ENCODE results near the gene RFC3. TPM values are rescaled to one million over a fixed set of nuclear protein-coding genes. Genes with fewer than 3 reads are reported as not detected.
"Not testable (repeated sequence)": the region's sequence is repeated elsewhere in the genome, so short reads cannot be mapped to it uniquely, and the experiment has no call there.

The RFC3 gene
- total RNA-seq, 1 experiment from 2014 or later: 51.5 TPM

DNA sequence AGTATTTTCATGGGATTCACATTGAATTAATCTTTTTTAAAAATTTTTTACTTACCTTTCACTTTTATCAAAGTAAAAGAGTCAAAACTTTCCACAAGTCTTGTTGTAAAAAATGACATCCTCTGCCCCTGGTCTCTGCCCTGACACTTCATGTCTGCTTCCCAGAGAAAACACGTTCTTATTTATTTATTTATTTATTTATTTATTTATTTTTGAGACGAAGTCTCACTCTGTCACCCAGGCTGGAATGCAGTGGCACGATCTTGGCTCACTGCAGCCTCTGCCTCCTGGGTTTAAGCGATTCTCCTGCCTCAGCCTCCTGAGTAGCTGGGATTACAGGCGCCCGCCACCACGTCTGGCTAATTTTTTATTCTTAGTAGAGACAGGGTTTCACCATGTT, 5.1 kb upstream of the RFC3 start:
- DNase-seq (ENCODE audit: low read depth): not testable (repeated sequence)

DNA sequence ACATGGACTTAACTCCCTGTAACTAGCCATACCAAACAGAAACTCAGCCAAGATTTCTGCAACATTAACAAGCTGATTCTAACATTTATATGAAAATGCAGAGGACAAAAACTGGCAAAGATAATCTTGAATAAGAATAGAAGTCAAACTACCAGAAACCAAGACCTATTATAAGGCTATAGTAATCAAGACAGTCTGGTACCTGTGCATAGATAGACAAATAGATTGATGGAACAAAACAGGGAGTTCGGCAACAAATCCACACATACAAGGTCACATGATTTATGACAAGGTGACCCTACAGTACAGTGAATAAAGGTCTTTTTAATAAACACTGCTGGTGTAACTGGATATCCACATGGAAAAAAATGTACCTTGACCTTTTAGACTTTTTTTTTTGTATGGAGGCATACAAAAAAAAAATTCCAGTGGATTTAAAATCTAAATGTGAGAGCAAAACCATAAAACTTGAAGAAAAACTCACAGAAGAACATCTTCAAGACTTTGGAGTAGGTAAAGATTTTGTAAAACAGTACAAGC, 2.9 kb upstream of the RFC3 start:
- no peak for DNase-seq (ENCODE audit: low read depth)

DNA sequence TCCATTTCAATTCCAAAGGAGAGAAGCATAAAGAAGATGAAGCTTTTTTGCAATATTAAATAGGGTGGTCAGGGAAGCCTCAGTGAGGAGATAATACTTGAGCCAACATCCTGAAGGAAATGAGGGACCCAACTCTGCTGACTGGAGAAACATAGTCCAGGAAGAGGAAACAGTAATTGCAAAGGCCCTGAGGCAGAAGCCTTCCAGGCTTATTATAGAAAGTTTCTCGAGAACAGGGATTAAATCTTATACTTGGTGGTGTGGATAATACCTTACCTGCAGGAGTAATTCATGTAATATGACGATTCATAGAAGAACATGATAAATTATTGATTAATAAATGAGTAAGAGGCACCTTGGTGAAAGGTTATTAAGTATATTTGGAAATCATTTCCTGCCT, 1.0 kb upstream of the RFC3 start:
- DNase-seq (ENCODE audit: low read depth): no peak

DNA sequence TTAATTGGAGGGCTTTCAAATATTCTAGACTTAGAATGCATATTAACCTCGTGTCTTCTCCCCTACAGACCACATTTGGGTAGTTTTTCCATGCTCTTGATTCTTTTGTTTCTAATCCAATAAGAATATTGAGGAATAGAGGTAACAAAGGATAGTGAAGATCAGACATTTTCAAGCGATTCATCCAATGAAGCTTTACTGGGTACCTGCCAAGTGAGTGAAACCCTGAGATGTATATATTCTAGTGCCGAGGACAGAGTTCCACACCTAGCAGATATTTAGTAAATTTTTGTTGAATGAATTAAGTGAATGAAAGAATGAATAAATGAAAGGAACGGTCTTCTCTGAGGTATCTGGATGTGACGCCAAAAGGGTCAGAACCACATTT, 442 bp upstream of the RFC3 start:
- DNase-seq (ENCODE audit: low read depth): no peak

DNA sequence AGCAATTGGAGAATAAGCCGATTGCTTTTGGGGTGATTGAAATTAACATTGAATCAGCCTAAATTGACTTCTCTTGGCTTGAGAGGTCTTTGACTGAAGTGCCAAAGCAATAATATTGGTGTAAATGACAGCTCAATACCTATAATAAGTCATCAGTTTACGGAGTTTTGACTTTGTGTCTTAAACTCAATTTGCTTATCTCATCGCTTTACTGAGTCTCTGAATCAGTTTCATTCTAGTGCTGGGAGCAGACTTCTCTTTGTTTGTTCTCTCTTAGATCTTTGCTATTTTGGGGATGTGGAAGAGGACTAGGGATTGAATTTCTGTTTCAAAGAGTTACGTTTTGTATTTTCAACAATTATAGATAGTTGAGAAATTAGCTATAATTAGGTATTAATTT, 7.1 kb downstream of the RFC3 start:
- DNase-seq (ENCODE audit: low read depth): no peak

DNA sequence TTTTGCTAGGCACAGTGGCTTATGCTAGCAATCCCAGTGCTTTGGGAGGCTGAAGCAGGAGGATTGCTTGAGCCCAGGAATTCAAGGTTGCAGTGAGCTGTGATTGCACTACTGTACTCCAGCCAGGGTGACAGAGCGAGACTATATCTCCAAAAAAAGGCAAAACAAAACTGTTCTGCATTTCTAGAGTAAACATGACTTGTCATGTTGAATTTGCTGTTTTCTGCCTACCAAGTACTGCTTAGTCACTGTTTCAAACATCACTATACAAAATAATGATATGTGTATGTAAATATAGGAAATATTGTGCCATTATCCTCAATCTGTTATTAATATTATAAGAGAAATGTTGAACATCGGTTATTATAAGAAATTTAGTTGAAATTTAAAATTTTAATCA, 9.2 kb downstream of the RFC3 start:
- no peak for DNase-seq (ENCODE audit: low read depth)

DNA sequence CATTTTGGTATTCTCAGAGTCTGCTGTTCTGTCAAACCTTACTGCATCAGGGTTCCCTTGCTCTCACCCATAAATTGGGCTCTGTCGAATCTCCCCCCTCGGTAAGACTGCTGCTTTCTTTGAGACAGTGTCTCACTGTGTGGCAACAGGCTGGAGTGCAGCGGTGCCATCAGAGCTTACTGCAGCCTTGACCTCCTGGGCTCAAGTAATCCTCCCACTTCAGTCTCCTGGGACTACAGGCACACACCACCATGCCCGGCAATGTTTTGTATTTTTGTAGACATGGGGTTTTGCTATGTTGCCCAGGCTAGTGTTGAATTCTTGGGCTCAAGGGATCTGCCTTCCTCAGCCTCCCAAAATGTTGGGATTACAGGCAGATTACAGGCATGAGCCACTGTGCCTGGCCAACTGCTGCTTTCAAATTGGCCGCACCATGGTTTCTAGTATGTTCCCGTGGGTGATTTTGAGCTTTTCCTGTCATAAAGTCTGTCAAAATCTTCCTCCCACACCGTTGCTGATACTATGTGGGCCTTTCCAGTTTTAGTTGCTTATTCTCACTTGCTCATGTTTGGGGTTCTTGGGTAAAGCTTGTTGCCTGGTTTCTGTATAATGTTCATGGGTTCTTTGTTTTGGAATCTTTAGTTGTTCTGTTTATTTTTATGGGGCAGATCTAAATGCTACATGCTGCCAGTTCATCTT, 10.6 kb downstream of the RFC3 start:
- DNase-seq (ENCODE audit: low read depth): no peak

DNA sequence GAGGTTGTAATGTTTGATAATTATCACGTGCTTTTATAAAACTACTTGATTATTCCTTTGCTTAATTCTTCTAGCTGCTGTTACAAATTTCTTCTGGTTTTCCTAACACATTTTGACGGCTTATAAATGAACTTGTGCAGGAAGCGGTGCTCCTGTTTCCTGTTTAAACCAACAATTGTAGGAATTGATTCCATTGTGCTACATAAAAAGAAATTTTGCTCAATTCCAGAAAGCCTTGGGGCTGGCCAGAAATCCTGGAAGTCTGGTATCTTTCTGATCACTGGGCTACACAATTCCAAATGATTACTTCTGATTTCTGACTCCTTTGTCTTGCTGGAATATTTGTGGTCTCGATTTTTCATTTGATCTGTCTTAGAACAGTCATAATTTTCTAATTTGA, 14.9 kb downstream of the RFC3 start:
- no peak for DNase-seq (ENCODE audit: low read depth)

DNA sequence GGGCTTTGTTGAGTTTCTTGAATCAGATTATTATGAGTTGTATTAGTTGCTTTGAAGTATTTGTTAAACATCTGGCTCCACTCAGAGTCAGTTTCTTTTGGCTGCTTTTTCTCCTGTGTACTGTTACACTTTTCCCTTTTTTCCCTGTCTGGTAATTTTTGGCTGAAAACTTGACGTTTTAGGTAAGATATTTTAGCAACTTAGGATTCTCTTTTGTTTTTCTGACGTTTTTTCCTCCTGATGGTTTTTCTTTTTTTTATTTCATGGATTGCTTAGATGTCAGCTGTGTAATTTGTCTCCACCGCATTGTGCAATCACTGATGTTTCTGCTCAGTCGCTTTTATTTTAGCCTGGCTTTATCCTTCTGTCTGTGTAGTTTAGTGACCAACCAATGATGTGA, 20.7 kb downstream of the RFC3 start:
- no peak for DNase-seq (ENCODE audit: low read depth)

DNA sequence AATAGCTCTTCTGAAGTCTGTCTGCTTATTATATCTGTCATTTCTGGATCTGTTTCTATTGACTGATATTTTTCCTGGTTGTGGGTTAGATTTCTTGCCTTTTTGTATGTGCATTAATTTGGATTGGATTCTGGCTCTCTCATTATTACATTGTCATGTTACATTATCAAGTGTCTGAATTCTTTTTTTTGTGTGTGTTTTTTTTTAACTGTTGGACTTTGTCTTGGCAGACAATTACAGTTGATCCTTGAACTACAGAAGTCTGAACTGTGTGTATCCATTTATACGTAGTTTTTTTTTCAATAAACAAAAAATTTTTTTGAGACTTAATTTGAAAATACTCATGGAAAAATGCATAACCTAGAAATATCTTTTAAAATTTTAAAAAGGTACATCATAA, 22.5 kb downstream of the RFC3 start:
- no peak for DNase-seq (ENCODE audit: low read depth)

DNA sequence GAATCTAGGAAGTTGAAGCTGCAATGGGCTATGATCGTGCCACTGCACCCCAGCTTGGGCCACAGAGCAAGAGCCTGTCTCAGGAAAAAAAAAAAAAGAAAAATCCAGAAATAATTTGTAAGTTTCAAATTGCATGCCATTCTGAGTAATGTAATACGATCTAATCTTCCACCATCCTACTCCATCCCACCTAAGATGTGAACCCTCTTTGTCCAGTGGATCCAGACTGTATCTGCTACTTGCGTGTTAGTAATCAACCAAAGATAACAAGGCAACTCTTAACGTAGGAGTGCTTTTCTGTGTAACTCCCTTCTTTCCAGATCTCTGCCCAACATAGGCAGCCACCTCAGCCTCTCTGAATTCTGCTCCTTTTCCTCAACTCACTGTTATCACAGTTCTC, 24.3 kb downstream of the RFC3 start:
- DNase-seq (ENCODE audit: low read depth): no peak

DNA sequence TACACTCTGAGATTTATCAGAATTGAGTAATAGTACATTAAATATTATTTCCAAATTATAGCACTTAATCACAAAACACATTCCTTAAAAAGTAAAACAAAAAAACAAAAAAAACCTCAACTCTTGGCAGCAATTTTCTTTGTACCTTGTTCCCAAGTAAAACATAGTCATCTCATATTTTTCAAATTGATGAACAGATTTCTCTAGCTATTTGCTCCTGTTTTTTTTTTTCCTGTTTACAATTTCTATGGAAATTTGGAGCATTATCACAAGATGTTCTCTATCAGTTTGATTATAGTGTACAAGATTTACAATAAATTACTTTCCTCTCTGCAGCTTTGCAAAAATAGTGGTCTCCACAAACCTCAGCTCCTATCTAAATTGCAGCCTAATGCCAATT, 25.0 kb downstream of the RFC3 start:
- no peak for DNase-seq (ENCODE audit: low read depth)

DNA sequence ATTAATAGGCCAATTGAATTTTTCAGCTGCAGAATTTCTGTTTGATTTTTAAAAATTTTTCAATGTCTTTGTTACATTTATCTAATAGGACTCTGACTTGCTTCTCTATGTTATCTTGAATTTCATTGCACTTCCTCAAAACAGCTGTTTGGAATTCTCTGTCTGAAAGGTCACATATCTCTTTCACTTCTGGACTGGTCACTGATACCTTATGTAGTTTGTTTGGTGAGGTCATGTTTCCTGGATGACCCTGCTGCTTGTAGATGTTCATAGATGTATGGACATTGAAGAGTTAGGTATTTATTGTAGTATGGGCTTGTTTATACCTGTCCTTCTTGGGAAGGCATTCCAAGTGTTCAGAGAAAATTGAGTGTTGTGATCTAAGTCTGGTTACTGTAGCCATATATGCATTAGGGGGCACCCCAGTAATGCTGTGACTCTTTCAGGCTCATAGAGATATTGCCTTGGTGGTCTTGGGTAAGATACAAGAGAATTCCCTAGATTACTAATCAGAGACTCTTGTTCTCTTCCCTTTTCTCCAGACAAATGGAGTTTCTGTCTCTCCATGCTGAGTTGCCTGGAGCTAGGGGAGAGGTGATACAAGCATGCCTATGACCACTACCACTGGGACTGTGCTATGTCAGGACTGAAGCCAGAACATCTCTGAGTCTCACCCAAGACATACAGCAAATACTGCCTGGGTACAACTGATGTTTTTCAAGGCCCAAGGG, 27.8 kb downstream of the RFC3 start:
- no peak for DNase-seq (ENCODE audit: low read depth)

DNA sequence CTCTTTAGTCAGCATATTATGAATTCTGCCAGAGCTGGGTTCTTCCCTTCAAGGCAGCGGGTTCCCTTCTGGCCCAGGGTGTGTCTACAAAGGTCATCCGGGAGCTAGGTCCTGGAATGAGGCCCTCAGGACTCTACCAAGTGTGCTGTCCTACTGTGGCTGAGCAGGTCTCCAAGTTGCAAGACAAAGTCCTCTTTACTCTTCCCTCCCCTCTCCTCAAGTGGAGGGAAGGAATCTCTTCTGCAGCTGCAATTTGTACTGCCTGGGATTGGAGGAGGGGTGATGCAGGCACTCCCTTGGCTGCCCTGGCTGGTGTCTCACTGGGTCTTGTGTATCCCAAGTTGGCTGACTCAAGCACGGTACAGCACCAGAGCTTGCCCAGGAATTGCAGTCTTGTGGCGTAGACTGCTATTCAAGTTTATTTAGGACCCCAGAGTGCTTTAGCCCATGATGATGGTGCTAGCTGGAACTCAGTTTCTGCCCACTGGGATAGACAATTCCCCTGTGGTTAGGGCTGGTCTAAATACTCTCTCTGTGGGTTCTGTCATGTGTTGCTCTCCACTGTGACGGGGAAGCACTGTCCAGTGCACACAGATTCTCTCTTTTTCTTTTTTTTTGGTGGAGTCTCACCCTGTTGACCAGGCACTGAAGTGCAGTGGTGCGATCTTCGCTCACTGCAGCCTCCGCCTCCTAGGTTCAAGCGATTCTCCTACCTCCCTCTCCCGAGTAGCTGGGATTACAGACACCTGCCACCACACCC, 28.5 kb downstream of the RFC3 start:
- DNase-seq (ENCODE audit: low read depth): no peak

DNA sequence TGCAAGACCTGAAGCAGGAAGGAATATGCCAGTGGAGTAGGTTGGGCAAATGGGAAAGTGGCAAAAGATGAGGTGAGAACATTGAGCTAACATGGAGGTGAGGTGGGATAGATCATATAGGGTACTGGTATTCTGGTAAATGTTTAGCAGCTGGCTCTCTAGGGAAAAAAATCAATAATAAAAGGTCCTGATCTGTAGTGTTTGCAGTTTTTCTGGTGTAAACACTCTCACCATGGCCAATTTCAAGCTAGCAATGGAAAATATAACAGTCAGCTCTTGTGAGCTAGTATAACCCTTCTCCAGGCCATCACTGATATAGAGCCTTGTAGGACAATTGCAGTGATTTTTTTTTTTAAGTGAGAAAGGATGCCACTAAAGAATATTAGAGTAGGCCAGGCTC, 31.3 kb downstream of the RFC3 start:
- no peak for DNase-seq (ENCODE audit: low read depth)

DNA sequence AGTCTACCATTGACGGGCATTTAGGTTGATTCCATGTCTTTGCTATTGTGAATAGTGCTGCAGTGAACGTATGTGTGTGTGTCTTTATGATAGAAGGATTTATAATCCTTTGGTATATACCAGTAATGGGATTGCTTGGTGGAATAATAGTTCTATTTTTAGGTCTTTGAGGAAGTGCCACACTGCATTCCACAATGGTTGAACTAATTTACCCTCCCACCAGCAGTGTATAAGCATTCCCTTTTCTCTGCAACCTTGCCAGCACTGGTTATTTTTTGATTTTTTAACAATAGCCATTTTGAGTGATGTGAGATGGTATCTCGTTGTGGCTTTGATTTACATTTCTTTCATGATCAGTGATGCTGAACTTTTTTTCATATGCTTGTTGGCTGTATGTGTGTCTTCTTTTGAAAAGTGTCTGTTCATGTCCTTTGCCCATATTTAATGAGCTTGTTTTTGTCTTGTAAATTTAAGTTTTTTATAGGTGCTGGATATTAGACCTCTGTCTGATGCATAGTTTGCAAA, 37.5 kb downstream of the RFC3 start:
- DNase-seq (ENCODE audit: low read depth): no peak

DNA sequence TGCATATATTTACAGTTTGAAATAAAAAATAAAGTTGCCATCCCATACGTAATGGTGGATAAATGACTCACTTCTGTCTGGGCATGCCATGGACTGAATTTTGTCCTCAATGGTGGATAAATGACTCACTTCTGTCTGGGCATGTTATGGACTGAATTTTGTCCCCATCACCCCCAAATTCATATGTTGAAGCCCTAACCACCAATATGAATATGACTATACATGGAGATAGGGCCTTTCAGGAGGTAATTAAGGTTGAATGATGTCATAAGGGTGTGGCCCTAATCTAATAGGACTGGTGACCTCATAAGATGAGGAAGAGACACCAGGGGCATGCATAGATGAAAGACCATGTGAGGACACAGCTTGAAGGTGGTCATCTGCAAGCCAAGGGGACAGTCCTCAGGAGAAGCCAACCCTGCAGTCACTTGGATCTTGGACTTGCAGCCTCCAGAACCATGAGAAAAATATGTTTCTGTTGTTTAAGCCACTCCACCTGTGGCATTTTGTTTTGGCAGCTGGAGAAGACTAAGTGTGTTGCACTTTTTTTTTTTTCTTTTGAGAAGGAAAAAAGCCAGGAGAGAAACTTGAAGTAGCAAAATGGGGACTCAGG, 41.8 kb downstream of the RFC3 start:
- DNase-seq (ENCODE audit: low read depth): no peak

DNA sequence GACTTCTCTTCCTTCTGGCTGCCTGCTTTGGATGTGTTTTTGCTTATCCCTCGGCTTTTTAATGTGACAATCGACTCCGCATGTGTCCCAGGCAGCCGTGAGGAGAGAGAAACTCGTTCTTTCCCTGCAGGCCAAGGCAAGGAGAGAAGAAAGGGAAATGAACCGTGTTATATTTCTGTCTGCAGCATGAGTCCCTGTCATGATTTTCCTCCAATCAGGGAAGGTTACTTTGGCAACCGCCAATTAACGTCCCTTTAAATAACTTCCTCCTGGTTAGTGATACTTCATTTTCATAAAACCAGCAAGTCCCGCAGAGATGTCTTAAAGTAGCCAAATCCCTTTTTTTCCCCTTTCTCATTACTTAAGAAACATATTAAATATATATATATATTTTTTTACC, 42.6 kb downstream of the RFC3 start:
- no peak for DNase-seq (ENCODE audit: low read depth)

DNA sequence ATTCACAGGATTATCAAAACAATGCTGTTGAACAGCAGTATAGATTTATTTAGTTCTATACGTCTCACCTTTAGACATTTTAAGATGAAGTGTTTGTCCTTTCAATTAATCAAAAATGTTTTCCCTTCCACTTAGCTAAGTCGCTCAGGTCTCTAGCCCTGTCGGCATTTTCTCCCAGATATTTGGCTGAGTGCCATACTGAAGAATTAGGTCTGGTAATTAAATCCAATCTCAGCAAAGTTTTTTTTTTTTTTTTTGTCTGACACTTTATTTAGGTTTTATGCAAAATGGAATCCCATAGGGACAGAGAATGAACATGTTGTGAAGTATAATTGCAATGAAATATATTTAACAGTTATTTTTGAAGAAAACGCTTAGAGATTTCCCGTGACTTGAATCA, 44.1 kb downstream of the RFC3 start:
- no peak for DNase-seq (ENCODE audit: low read depth)

DNA sequence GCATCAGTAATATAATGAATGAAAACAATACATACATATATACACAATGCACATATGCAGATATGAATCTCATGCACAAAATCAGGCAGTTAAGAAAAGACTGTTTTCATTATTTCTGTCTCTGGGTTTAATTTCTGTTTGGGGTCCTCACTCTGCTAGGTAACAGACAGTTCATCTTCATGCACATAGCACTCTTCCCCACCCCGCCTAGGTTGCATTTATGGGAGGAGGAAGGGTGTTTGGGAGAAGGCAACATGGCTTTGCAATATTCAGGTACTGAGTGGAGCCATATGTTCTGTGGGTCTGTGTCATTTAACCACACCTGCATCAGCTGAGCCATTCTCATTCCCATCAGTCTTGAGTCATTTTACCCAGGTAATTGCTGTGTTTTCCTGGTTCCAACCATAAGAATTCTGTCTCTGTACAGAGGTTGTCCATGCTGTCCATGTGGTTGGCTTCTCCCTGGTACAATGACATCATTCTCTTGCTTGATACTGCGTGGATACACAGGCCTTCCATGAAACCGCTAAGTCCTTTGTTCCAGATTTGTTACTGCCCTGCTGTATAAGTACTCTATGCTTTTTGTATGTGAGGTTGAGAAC, 45.3 kb downstream of the RFC3 start:
- DNase-seq (ENCODE audit: low read depth): no peak

DNA sequence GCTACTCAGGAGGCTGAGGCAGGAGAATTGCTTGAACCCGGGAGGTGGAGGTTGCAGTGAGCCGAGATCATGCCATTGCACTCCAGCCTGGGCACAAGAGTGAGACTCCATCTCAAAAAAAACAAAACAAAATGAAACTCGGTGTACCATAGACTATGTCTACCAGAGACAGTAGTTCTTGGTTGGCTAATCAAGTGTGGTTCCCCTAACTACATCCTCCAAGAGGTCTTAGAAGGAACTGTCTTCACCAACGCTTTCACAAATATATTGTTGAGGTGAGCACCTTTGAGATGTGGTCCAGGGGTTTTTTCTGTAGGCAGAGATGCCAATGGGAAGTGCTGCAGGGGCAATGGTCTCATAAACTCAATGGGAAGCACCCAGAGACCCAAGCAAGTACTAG, 48.0 kb downstream of the RFC3 start:
- no peak for DNase-seq (ENCODE audit: low read depth)

DNA sequence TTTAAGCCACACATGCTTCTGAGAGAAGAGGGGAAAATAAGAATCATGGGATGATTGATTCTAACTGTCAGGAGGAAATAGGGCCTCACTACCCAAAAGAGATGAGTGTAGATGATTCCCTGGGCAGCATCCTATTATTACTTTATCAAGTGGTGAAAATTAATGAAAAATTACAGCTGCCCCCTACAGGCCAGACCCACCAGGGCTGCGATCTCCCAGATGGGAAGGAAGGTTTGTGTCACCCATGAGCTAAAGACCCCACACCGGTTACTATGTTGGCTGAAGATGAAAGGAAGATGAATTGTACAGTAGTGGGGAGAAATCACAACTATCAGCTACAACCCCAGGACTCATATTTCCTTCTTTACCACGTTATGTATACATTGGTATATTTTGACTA, 49.5 kb downstream of the RFC3 start:
- DNase-seq (ENCODE audit: low read depth): no peak

Data from M059J (cell line).